ENCODE data around the gene RNF44.
A peak's percentile ranks its signal among the peaks of the same experiment; 100 is the strongest.
"Not testable (repeated sequence)": the region's sequence is repeated elsewhere in the genome, so short reads cannot be mapped to it uniquely, and the experiment has no call there.

The RNF44 gene

DNA sequence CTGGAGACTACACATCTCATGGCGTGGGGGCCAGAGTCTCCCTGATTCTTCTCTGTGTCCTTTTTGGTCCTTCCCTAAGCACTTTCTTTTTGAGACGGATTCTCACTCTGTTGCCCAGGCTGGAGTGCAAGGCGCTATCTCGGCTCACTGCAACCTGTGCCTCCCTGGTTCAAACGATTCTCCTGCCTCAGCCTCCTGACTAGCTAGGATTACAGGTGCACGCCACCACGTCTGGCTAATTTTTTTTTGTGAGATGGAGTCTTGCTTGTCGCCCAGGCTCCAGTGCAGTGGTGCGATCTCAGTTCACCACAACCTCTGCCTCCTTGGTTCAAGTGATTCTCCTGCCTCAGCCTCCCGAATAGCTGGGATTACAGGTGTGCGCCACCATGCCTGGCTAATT is 13.7 kb upstream of the RNF44 start:
- not testable (repeated sequence) for DNase-seq

DNA sequence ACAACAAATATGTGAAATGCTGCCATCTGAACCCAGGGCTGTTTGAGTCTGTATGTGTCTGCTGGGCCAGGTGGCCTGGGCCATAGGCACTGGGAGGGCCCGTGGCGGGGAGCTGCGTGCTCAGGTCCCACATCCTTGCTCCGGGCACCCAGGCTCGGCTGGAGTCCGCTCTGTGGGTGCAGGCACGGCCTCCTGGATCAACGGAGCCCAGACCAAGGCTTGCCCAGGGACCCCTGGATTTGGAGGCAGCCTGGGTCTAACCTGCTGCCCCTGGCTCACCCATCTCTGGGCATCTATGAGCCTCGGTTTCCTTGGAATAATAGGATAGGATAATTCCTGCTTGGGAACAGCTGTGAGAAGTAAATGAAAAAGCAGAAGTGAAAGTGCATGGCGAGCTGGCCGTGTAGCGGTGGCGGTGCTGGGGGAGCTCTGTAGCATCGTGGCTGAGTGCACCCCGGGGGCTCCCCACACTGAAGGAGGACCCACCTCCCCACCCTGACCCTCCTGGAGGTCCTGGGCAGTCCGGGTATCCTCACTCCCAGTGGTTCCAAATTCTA is 13.2 kb upstream of the RNF44 start:
- DNase-seq = no peak

DNA sequence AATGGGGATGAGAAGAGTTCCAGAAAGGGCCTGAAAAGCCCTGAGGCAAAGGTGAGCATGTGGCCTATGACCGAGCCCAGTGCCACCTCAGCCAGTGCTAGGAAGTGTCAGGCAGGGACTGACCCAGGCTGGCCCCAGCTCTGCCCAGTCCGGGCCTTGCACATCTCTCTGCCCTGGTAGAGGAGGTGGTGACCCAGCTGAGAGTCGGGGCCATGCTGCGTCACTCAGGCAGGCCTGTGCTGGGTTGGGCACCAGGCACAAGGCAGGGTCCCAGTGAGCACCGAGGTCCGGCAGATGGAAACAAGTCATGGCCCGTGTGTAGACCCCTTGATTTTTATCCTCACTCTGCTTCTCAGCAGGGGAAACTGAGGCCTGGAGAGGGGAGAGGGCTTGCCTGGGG is 12.7 kb upstream of the RNF44 start:
- no peak for DNase-seq

DNA sequence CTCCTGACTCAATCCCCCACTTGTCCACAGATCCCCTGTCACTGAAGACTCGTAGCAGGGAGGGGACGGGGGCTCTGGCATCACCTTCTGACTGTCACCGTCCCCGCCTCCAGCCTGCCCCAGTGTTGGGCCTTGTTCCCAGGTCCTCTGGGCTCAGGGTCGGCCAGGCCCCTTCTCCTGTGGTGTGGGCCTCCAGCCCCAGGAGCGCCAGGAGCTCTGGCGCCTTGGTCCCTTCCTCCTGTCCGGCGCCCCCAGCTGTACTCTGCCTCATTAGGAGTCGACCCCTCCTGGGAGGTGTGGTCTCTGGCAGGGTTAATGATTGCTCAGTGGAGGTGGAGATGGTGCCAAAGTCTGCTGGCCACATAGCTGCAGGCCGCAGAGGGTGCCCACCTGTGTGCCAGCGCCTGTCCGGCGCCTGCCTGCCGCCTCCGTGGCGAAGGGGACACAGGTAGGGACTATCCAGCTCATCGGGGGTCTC is 11.8 kb upstream of the RNF44 start, which contains the start of gene CDHR2:
CDHR2 (plus strand) TSS at position 376 of the 478 bp plus-strand sequence. CDS start 16,011 bp downstream, outside the sequence.
- no peak for DNase-seq

DNA sequence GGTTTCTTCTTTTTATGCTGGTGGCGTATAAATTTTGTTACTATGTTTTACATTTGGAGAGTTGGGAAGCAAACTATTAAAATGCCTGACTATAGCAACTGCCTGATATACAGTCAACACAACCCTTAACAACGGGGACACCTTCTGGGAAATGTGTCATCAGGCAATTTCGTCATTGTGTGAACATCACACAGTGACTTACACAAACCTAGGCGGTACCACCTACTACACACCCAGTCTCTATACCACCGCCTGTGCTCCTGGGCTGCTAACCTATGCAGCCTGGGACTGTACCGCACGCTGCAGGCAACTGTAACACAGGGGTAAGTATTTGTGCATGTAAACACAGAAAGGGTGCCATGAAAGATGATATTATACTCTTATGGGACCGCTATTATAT is 10.6 kb upstream of the RNF44 start:
- no peak for DNase-seq

DNA sequence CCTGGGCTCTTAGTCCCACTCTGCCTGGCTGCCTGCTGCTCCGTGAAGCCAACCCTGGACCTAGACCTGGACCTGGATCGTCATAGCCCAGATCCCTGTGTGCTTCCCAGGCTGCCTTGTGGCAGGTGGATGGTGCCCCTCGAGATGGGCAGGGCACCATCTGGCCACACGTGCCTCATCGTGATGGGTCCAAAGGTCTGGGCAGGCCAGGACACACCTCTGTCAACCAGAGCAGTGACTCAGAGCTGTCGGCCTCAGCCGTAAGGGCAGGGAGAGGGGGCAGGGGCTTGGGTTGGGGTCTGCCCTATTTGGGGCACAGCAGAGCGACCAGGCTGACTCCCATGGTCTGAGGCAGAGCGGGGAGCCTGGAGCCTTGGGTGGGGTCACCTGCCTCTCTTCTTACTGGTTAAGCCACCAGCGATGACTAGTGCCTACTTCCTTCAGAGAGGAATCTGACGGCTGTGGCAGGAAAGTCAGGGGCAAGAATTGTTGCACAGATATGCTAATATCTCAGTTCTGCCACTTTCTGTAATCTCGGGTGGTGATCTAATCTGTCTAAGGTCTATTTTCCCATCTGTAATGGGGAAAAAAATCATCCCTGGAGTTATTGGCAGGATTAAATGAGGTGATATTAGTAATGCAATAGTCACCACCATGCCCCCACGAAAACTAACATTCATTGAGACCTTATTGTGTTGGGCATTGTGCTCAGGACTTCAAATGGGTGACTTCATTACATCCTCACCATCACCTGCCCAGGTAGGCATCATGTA is 8.7 kb upstream of the RNF44 start:
- DNase-seq = no peak

DNA sequence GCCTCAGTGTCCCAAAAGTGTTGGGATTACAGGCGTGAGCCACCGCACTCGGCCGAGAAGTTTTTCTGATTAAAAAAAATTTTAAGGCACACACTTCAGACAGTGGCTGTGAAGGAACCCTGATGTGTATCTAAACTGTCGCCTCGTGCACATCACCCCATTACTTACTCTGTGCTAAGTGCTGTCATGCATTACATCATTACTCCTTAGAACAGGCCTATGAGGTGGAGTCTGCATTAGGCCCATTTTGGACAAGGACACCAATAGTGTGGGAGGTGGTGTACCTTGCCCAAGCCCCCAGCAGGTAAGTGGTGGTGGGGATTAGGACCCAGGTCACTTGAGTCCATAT is 8.2 kb upstream of the RNF44 start:
- DNase-seq = no peak

DNA sequence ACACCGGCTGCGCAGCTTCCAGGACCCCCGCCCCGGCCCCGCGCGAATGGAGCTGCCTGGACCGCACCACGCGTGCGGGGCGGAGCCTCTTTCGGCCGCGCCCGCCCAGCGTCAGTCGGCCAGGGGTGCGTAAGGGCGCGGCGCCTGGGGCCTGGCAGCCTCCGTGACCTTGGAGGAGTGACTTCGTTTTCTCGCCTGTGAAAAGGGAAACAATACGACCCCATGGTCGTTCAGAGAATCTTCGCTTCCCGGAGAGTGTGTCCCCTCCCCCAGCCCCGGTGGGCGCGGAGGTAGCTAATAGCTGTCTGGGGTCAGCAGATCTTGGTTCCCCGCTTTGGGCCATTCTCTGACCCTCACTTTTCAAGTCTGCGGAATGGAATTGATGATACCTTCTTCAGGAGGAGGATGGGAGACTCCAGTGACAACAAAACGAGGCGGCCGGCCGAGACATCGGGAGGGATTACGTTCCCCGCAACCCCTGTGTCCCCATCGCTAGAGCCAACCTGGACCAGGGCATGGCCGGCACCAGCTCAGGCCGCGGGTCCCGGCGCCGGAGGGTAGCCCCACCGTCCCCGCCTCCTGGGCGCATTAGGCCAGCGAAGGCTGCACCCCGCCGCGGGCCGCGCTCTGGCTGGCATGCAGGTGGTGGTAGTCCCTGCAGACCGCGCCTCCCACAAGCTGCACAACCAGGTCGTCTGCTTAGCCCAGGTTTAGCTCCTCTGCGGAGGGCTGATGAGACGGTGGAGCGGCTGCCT is 6.4 kb upstream of the RNF44 start:
- peak; percentile 26 for DNase-seq

DNA sequence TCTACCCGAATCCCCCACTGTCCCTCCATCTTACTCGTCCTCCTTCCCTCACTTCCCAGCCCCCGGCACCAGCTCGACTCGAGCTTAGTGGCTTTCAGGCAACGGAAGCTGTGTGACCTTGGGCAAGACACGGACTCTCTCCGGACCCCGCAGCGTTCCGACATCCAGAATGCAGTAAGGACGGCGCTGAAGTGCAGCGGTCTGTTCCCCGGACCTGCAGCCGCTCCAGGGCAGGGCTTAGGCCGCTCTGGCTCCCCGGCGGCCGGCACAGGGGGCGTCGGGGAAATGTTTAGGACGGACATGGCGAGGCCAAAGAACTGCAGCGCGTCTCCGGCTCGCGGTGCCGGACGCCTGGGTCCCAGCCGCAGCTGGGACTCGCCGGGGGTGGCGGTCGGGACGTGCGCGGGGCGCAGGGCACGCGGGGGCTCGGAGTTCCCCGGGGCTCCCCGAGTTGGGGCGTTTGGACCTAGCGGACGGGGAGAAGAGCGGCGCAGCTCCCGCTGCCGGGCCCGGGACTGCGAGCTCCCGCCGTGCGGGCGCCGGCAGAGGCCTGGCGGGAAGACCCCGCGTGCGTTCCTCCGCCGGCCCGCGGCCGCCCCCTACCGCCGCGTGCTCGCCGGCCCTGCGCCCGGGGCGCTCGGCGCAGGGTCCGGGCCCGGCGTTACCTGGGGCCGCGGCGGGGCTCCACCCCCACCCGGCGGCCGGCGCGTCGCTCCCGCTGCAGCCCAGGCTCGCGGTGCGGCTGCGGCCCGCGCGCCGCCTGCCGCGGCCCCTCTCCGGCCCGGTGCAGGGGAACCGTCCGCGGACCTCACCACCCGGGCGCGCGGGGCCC is 5.6 kb upstream of the RNF44 start:
- DNase-seq = no peak

DNA sequence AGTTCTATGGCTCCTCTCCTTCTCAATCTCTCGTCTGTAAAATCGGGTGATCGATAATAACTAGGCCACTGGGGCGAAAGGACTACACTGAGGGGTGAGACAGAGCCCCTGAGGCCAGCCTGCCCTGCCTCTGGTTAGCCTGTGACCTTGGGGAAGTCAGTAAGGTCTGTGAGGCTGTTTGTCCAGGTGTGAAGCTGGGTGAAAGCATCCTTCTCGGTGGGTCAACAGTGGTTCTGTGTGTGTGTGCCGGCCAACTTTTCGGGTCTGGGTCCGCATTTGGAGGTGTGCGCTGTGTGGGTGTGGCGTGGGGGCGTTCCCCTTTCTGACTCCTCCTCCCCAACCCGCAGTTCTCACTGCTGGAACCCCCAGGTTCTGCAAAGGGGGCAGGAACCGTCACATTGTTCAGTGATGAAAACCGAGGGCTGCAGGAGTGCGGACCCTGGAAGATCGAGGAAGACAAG is 5.0 kb upstream of the RNF44 start:
- no peak for DNase-seq

DNA sequence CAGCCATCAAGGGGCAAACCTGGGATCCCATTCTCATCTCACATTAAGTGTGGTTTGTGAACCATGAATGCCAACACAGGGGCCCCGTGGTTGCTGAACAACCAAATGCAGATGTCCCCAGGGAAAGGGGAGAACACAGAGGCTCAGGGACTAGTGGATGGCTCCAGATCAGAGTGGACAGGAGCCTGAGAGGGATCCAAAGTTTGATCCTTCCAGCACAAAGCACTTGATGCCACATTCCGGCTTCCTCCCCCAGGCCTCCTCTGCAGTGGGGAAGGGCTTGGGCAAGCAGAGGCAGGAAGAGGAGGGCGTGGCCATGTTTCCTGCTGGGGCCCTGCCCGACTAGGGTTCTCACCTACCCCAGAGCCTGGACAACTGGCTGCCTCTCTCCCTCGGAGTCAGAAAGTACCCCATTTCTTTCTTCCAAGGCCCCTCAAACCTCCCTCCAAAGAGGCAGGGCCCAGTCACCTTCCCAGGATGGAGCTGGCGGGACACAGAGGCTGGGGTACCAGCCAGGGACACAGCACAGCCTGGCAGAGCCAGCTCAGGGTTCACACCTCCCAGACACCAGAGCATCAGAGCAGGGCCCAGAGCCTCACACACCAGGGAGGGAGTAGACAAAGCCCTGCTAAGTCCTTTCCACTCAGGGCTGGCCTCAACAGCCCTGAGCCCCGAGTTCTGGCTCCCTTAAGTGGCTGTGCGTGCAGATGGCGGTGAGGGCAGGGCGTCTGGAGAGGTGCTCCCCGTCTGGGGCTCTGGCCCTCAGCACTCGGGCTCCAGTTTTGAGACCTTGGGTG is 4.3 kb upstream of the RNF44 start:
- DNase-seq = peak; percentile 30

DNA sequence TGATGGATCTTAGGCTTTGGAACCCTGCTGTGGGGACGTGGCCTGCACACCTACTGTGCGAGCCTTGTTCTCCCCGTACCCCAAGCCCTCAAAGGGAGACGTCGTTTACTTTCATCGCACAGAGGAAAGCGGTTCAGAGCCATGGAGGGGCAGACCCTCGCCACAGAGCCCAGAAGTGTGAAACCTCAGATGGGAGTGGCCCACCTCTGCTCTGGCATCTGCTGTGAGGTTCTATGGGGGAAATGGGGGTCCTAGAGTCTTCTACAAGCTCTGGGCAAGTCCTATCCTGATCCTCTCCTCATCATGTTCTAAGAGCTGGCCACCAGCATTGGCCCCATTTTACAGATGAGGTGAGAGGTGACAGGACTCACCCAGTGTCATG is 3.7 kb upstream of the RNF44 start:
- DNase-seq = no peak

DNA sequence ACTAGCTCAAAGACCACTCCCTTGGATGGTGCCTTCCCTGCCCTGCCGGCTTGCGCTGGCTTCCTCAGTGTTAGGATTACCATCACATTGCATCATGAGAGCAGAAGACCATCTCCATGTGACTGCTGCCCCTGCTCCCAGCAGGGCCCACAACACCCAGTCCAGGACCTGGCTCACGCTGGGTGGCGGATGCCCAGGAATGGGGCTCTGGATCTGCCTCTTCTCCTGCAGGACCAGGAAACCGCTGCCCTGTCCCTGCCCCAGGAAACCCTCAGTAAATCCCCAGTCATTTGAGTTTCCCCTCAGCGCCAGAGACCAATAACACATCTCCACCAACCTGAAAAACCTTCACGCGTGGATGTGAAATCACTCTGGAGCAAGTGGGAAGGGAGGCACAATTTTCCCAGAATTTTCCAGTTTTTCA is 3.3 kb upstream of the RNF44 start:
- no peak for DNase-seq

DNA sequence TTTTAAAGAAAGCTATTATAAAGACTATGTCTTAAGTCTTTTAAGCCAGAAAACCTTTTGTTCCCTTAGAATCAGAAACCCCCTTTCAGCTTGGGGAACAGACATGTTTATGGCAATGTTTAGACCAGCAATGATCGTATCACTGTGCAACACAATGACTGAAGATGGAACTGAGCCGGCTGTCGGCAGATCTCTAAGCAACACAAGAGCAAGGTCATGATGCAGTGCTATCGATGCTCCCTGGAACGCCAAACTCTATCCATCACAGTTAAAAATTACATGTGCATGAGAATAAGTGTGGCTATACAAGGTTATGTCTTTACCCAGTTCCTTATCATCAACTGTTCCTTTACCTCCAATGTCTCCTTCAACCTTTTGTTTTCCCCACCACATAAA is 1.8 kb upstream of the RNF44 start:
- no peak for DNase-seq

DNA sequence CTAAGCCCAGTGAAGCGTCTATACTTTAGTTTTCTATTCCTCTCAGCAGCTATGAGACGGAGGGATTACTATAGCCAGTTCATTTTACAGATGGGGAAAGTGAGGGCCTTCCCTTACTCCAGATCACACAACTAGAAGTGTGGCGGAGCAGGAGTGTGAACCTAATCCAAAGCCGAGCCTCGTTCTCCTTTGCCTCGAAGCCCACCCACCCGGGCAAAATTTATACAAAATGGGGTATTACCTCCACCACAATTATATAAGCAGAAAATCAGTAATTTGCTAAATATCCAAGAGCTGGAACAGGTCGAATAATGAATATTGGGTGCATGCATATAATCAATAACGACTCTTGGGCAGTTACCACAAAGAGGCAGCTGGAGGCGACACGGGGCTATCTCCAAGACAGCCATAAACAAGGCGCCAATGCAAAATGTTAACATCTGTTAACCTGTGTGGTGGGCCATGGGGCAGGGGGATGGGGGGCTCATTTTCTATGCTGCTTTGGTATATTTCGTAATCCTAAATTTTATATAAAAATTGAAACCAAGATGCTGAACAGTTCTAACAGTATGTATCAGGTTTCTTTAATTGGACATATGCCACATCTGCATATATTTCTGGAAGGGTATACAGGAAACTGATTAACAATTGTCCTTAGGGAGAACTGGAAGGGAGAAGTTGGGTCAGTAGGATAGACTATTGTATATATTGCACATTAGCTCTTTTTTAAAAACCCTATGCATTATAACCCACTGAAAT is 1.2 kb upstream of the RNF44 start:
- DNase-seq = no peak

DNA sequence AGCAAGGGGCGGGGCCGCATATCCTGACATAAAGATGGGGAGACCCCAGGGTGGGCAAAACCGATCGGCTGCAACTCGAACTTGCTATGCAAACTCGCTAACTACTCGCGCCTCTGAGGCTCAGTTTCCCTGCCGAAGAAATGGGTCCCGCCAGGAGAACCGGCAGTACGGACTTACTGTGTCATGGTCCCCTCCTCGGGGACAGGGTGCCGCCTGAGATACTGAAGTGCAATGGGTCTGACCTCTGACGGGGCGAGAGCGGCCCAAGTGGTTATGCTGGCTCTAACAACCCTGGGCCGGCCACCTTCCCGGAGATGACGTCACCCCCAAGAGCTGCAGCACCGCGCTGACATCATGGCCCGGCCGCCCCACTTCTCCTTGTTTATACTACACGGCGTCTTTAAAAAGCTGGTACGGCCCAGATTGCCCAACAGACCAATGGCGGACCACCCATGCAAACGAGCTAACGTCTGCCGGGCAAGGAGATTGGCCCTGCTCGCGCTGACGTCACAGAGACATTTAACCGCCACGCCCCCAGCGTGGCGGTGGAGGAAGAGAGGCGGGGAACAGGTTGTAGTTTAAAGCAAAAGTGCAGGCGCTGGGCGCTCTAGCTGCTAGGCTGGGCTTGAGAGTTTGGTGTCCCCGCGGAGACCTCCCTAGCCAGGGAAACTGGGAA is 490 bp upstream of the RNF44 start:
- DNase-seq = peak; percentile 100

DNA sequence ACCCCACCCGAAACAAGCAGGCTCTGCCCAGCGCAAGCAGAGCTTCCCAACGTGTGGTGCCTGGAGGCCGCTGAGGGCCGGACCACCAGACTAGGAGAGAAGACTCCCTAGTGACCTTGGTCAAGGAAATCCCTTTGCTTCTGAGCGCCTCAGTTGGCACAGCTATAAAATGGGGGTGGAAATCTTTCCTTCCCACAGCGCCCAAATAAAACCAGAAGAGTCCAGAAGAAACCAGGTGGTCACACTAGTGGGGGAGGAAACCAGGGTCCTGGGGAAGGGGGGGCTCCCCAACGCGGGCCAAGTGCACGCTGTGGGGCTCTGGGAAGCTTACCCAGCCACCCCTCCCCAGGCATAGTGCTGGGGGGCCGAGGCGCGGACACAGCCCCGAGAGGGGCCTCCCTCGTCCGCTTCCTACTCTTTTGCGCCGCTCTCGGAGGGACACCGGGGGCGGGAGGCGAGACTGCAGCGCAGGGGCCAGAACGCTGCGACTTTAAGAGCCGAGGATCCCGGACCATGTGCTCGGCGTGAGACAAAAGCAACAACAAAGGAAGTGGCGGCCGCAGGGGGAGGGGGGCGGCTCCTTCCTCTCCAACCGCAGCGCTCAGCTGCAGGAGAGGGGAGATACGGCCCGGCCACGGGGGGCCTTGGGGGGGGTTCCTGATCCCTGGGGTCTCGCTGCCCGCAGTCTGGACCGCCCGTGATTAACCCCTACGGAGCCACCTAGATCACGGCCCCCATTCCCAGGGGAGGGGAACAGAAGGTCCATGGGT is 885 bp downstream of the RNF44 start:
- peak; percentile 85 for DNase-seq

DNA sequence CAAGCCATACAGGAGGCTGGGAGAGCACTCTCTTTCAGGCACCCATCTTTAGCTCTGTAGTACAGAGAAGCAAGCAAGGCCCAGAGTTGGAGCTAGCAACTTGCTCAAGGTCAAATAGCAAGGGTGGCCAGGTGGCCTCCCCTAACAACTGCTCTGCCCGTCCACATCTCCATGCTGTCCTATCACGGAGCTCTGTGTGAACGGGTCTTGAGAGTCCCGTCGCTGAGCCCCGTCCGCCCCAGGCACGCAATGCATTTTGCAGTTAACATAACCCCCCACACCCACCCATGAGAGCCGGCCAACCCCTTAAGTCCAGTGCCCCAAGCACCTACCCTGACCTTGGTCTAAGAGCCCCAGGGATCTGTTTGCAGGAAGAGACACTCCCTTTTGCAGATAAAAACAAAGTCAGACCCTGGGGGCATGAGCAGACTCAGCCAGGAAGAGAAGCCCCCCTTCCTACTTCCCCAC is 1.5 kb downstream of the RNF44 start:
- no peak for DNase-seq

DNA sequence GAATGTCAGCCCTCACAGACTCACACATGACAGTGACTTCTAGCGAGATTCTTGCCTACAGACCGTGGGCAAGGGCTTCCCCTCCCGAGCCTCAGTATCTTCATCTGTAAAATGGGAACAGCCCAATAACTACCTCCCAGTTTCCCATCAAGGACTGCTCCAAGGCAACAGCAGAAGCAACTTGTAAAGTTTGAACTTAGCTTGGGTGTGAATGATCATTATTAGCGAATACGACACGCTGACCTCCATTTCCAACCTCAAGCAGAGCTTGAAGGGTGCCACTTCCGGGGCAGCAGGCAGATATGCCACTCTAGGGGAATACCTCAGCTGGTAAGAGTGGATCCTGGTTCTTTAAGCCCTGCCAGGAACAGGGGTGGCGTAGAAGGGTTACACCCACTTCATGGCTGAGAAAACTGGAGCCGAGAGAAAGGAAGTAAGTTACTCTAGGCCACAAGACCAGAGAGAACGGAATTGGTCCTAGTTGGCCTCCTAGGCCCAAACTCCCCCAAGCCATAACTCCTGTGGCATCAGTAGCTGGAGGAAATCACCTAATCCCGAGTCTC is 2.0 kb downstream of the RNF44 start:
- DNase-seq = peak; percentile 27
